Uterus (tissue), 4 donors: ENCODE data around the gene BCKDK. TPM values are rescaled to one million over a fixed set of nuclear protein-coding genes. Genes with fewer than 3 reads are reported as not detected.

Source experiments
- DNase-seq, 2 donors: peaks; one replicate each; pipeline ENCODE4 v3.0.0-alpha.2; 2019 to 2020
- H3K27ac ChIP-seq, 2 donors: fragments of 200-600 bp; sonication (generic); 1 replicate in 1 of 2; 2 replicates in 1 of 2; pipeline ENCODE4 v1.5.1; 2016 to 2018
- H3K27me3 ChIP-seq, 2 donors: fragments of 200-600 bp; sonication (generic); one replicate each; pipeline ENCODE4 v1.5.1; 2018 to 2019; ENCODE audit warnings: control low read depth in 1 of 2
- H3K36me3 ChIP-seq, 2 donors: fragments of 200-600 bp; sonication (generic); one replicate each; pipeline ENCODE4 v1.5.1; 2019; ENCODE audit warnings: control low read depth in 1 of 2
- H3K4me1 ChIP-seq, 2 donors: fragments of 200-600 bp; sonication (generic); one replicate each; pipeline ENCODE4 v1.5.1; 2018 to 2019; ENCODE audit warnings: control low read depth in 1 of 2
- H3K4me3 ChIP-seq, 2 donors: fragments of 200-600 bp; sonication (generic); 1 replicate in 1 of 2; 2 replicates in 1 of 2; pipeline ENCODE4 v1.5.1; 2018 to 2019; ENCODE audit warnings: mild to moderate bottlenecking in 1 of 2
- H3K9me3 ChIP-seq, 2 donors: fragments of 200-600 bp; sonication (generic); one replicate each; pipeline ENCODE4 v1.5.1; 2019; ENCODE audit warnings: control low read depth in 1 of 2
- POLR2A ChIP-seq, 2 donors: fragments of 450-650 bp; IDR thresholded peaks; one replicate each; pipeline ENCODE4 v1.6.1; 2016; ENCODE audit warnings: antibody characterized with exemption in 2 of 2, mild to moderate bottlenecking in 1 of 2, moderate library complexity in 1 of 2
- intact Hi-C: fragments of 100-400 bp; cut with DNase I; formaldehyde crosslinking; loops from one replicate; pipeline ENCODE4 v1.15.1; 2023; ENCODE audit warnings: low total_unique reads
- total RNA-seq, 4 donors: library from RNA; depleted of rRNA in 3 of 4; stranded (reverse); fragments of >200 nt in 3 of 4; gene quantifications; one replicate each; pipeline versions ENCODE4 v1.1.0 to v1.2.4, GENCODE V29; 2014 to 2023
- TF ChIP-seq, protein P1 (sequence below), 4 experiments: fragments of 200-600 bp in 2 of 4; fragments of 450-650 bp in 2 of 4; sonication (generic) in 2 of 4; IDR thresholded peaks; one replicate each; pipeline ENCODE4 v1.5.1; 2016 to 2019; ENCODE audit warnings: antibody characterized with exemption in 4 of 4, mild to moderate bottlenecking in 2 of 4, moderate library complexity in 1 of 4
- donor health status: DM: yes; HTN: yes; CAD: no.

Gene BCKDK
- total RNA-seq, 4 donors from 2014 or later = 15.3 to 32.1 (median 21.9) TPM

DNA sequence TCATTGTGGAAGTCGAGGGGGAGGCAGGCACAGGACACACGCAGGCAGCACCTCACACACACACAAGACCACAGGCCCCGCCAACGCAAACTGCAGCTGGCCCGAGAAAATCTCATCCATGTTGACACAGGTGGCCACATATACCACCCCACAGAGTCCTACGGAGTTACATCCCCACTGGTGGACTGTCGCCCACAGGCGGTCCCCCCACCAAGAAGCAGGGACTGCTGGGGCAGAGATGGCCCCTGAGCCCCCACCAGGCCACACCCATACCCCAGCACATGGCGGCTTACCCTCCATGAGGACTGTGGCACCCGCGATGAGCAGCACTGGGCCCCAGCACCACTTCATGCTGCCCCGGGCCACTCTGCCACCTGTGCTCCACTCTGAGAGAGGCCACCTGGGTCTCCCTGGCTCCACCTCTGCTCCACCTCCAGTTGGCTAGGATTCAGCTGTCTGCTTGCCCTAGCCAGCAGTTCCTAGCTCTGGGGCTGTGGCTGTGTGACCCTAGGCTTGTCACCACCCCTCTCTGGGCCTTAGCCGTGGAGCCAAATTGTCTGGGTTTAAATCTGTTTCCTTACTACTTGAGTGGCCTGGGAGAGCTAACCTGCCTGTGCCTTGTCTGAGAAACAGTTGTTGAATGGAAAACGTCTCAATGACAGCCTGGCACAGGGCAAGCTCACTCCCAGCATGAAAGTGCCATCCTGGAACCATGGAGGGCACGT, 19.6 kb upstream of the BCKDK start, which contains the start of gene PRSS53:
Gene PRSS53 (minus strand): TSS at position 485 of the 725 bp plus-strand sequence. CDS start 134 bp downstream, at position 351.
- no peak for DNase-seq
- peaks cover 0 to 3% of the 10 kb centered on the region in 2 donors for H3K4me1 ChIP-seq
- TF ChIP-seq POLR2A (IDR thresholded peaks at IDR 0.05) = no peak
- TF ChIP-seq, protein P1, sequence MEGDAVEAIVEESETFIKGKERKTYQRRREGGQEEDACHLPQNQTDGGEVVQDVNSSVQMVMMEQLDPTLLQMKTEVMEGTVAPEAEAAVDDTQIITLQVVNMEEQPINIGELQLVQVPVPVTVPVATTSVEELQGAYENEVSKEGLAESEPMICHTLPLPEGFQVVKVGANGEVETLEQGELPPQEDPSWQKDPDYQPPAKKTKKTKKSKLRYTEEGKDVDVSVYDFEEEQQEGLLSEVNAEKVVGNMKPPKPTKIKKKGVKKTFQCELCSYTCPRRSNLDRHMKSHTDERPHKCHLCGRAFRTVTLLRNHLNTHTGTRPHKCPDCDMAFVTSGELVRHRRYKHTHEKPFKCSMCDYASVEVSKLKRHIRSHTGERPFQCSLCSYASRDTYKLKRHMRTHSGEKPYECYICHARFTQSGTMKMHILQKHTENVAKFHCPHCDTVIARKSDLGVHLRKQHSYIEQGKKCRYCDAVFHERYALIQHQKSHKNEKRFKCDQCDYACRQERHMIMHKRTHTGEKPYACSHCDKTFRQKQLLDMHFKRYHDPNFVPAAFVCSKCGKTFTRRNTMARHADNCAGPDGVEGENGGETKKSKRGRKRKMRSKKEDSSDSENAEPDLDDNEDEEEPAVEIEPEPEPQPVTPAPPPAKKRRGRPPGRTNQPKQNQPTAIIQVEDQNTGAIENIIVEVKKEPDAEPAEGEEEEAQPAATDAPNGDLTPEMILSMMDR (IDR thresholded peaks at IDR 0.05) = no peak
- intact Hi-C loops = no loop called here
- no peak within 1 kb of the TSS for H3K27ac ChIP-seq
- H3K27me3 ChIP-seq = no peaks in the 10 kb centered on the region
- no peaks in the 10 kb centered on the region for H3K36me3 ChIP-seq
- no peaks in the 10 kb centered on the region for H3K9me3 ChIP-seq
- H3K4me3 ChIP-seq = no peak within 1 kb of the TSS

DNA sequence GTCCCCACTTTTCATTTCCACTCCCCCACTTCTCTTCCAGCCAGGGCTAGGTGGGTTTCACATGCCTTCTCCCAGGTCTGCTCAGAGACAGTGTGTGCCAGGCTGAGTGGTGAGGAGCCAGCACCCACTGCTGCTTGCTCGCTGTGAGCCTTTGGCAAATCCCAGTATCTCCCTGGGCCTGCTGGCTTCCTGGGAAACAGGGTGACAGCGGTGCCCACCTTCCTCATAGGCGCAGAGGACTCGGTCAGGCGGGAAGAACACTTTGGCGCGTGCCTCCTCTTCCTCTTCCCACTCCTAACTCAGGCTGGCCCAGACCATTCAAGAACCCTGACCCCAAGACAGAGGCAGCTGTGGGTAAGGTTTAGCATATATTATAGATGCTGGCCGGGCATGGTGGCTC, 19.0 kb upstream of the BCKDK start:
- H3K36me3 ChIP-seq = no peaks in the 10 kb centered on the region
- TF ChIP-seq POLR2A (IDR thresholded peaks at IDR 0.05) = no peak
- TF ChIP-seq, protein P1 (IDR thresholded peaks at IDR 0.05) = no peak
- intact Hi-C loops = no loop called here

DNA sequence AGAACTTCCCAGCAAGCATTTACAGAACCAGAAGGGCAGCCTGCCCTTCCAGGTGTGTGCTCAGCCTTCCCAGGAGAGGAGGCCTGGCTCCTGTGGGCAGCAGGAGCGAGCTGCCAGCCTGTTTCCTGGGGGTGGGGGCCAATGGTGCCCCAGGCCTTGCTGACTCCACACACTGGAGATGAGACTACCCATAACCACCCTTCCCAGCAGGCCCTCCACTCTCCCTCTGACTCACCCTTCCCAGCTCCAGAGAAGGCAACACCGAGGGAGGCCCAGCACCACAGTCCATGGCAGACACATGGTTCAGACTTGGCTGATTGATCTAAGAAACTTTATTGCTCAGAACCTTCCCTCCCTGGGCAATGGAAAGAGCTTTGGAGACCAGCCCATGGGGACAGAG, 17.6 kb upstream of the BCKDK start:
- no peak overlapping the region for H3K4me3 ChIP-seq
- no peaks in the 10 kb centered on the region for H3K27me3 ChIP-seq
- TF ChIP-seq, protein P1 (IDR thresholded peaks at IDR 0.05) = no peak
- no peak for TF ChIP-seq POLR2A (IDR thresholded peaks at IDR 0.05)
- H3K4me1 ChIP-seq = peaks cover 0 to 3% of the 10 kb centered on the region in 2 donors
- H3K36me3 ChIP-seq = no peaks in the 10 kb centered on the region
- no peak for DNase-seq
- intact Hi-C loops = no loop called here
- no peak overlapping the region for H3K27ac ChIP-seq
- H3K9me3 ChIP-seq = no peaks in the 10 kb centered on the region

More for the DNA sequence above, 19.0 kb upstream of the BCKDK start:
- DNase-seq = no peak
- H3K9me3 ChIP-seq = no peaks in the 10 kb centered on the region
- no peak overlapping the region for H3K4me3 ChIP-seq
- H3K27me3 ChIP-seq = no peaks in the 10 kb centered on the region
- peaks cover 0 to 3% of the 10 kb centered on the region in 2 donors for H3K4me1 ChIP-seq
- no peak overlapping the region for H3K27ac ChIP-seq

DNA sequence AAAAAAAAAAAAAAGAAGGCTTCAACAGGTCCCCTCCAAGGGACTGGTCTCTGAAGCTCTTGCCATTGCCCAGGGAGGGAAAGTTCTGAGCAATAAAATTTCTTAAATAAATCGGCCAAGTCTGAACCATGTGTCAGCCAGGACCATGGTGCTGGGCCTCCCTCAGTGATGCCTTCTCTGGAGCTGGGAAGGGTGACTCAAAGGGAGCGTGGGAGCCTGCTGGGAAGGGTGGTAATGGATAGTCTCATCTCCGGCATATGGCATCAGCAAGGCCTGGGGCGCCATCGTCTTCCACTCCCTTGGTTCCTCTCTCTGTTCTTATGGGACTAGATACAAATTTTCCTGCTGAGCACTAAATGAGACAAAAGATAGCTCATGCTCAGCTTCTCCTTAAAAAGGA, 15.9 kb upstream of the BCKDK start:
- DNase-seq = no peak
- intact Hi-C loops = no loop called here
- H3K4me1 ChIP-seq = peaks cover 0 to 3% of the 10 kb centered on the region in 2 donors
- H3K4me3 ChIP-seq = no peak overlapping the region
- no peaks in the 10 kb centered on the region for H3K36me3 ChIP-seq
- TF ChIP-seq, protein P1 (IDR thresholded peaks at IDR 0.05) = no peak
- no peaks in the 10 kb centered on the region for H3K27me3 ChIP-seq
- no peak overlapping the region for H3K27ac ChIP-seq
- H3K9me3 ChIP-seq = no peaks in the 10 kb centered on the region

DNA sequence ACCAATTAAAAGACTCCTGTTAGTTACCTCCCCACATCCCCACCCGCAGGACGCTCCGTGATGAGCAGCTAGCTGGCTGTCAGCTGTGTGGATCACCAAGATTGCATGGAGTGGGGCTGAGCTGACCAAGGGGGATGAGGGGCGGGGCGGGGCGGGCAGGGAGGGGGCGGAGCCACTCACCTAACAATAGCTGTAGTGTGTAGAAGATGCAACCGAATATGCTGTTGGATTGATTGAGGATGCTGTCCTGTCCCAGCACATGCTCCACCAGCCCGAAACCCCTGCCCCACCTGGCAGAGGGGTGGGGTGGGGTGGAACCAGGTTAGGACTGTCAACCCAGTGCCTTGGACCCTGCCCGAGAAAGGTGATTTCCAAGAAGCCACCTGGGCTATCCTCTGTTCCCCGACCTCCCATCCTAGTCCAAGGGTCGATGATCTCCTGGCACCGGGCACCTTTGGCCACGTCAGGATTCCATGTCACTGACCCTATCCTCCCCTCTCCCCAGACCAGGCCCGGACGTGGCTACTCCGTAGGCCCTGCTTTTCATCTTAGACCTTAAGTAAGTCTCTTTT, 15.0 kb upstream of the BCKDK start:
- TF ChIP-seq, protein P1 (IDR thresholded peaks at IDR 0.05) = no peak
- no peak for TF ChIP-seq POLR2A (IDR thresholded peaks at IDR 0.05)
- H3K27ac ChIP-seq = peak overlapping the region in 1 of 2 donors; percentile 89
- H3K4me3 ChIP-seq = peak overlapping the region in 1 of 2 donors; percentile 65
- no peaks in the 10 kb centered on the region for H3K36me3 ChIP-seq
- H3K27me3 ChIP-seq = no peaks in the 10 kb centered on the region
- peaks cover 0 to 3% of the 10 kb centered on the region in 2 donors for H3K4me1 ChIP-seq
- intact Hi-C loops = no loop called here
- DNase-seq = no peak
- no peaks in the 10 kb centered on the region for H3K9me3 ChIP-seq
